SK-N-SH (cell line): ENCODE results near the gene PLRG1. TPM values are rescaled to one million over a fixed set of nuclear protein-coding genes. Genes with fewer than 3 reads are reported as not detected.

ENCODE experiments used
- CTCF ChIA-PET: fragments of 300-600, 350-600 bp; formaldehyde crosslinking; extraction: SDS; loops from one replicate; lab custom pipeline; 2021; lab: Yijun Ruan, JAX
- POLR2A ChIA-PET: fragments of 350-600 bp; sonication (Branson Sonifier 250); formaldehyde crosslinking; extraction: SDS; loops from one replicate; lab custom pipeline; 2020; ENCODE audit warnings: antibody characterized with exemption, inconsistent platforms; lab: Yijun Ruan, JAX
- DNase-seq: peaks from one replicate; pipeline ENCODE4 v3.0.0; 2012
- H2AFZ ChIP-seq: fragments of 200-600 bp; sonication (generic); 2 replicates; pipeline ENCODE4 v1.8.1; 2016; ENCODE audit warnings: antibody characterized with exemption, mild to moderate bottlenecking, low read depth
- H3F3A ChIP-seq: fragments of 200-600 bp; sonication (generic); replicated peaks from 2 replicates; pipeline ENCODE3; 2016; ENCODE audit warnings: antibody characterized with exemption, mild to moderate bottlenecking; ENCODE audit not compliant: insufficient read depth
- H3K27ac ChIP-seq, 2 experiments: fragments of 200-500 bp in 1 of 2; fragments of 200-600 bp in 1 of 2; sonication (Bioruptor generic) in 1 of 2; sonication (generic), shearing (Covaris generic) in 1 of 2; 2 replicates each; pipeline versions ENCODE4 v1.5.1 to v1.6.1; 2014 to 2016; ENCODE audit warnings: low read depth in 2 of 2, inconsistent platforms in 1 of 2, low read length in 1 of 2, mild to moderate bottlenecking in 1 of 2, mixed read lengths in 1 of 2
- H3K27me3 ChIP-seq: fragments of 200-600 bp; sonication (generic), shearing (Covaris generic); 2 replicates; pipeline ENCODE4 v1.6.1; 2016; ENCODE audit warnings: mixed run types; ENCODE audit not compliant: insufficient read depth
- H3K36me3 ChIP-seq, 2 experiments: fragments of 200-500 bp in 1 of 2; fragments of 200-600 bp in 1 of 2; sonication (Bioruptor generic) in 1 of 2; sonication (generic) in 1 of 2; replicated peaks in 1 of 2; 2 replicates each; pipeline versions ENCODE3 to v1.5.1; 2014 to 2016; ENCODE audit warnings: low read length in 1 of 2, mild to moderate bottlenecking in 1 of 2; ENCODE audit not compliant: insufficient read depth in 2 of 2, control insufficient read depth in 1 of 2
- H3K4me1 ChIP-seq, 2 experiments: fragments of 200-500 bp in 1 of 2; fragments of 200-600 bp in 1 of 2; sonication (Bioruptor generic) in 1 of 2; sonication (generic), shearing (Covaris generic) in 1 of 2; 2 replicates each; pipeline versions ENCODE4 v1.5.1 to v1.6.1; 2014 to 2016; ENCODE audit warnings: low read depth in 1 of 2, low read length in 1 of 2, mixed run types in 1 of 2; ENCODE audit not compliant: insufficient read depth in 2 of 2, control insufficient read depth in 1 of 2
- H3K4me2 ChIP-seq: fragments of 200-600 bp; sonication (generic), shearing (Covaris generic); 2 replicates; pipeline ENCODE4 v1.6.1; 2017; ENCODE audit warnings: mixed run types
- H3K4me3 ChIP-seq, 2 experiments: fragments of 200-500 bp in 1 of 2; fragments of 200-600 bp in 1 of 2; sonication (Bioruptor generic) in 1 of 2; sonication (generic), shearing (Covaris generic) in 1 of 2; 2 replicates each; pipeline versions ENCODE4 v1.5.1 to v1.8.1; 2014 to 2016; ENCODE audit warnings: low read depth in 2 of 2, inconsistent platforms in 1 of 2, low read length in 1 of 2, mild to moderate bottlenecking in 1 of 2, mixed read lengths in 1 of 2, moderate library complexity in 1 of 2
- H3K79me2 ChIP-seq: fragments of 200-600 bp; sonication (generic); 2 replicates; pipeline ENCODE4 v1.8.1; 2017; ENCODE audit warnings: mild to moderate bottlenecking; ENCODE audit not compliant: insufficient read depth
- H3K9ac ChIP-seq: fragments of 200-600 bp; sonication (generic); 2 replicates; pipeline ENCODE4 v1.6.1; 2017; ENCODE audit warnings: mixed run types
- H3K9me2 ChIP-seq: fragments of 200-600 bp; sonication (generic); 2 replicates; pipeline ENCODE4 v1.6.1; 2017; ENCODE audit warnings: mixed run types
- H3K9me3 ChIP-seq: fragments of 200-600 bp; sonication (generic); 2 replicates; pipeline ENCODE4 v1.6.1; 2017; ENCODE audit warnings: mixed run types, mild to moderate bottlenecking, moderate library complexity
- H4K20me1 ChIP-seq: fragments of 200-600 bp; sonication (generic); 2 replicates; pipeline ENCODE4 v1.6.1; 2017; ENCODE audit warnings: mild to moderate bottlenecking, mixed run types; ENCODE audit not compliant: insufficient read depth
- CHD2 ChIP-seq: fragments of 150-350 bp; IDR thresholded peaks from 2 replicates; pipeline ENCODE4 v1.6.1; 2018; ENCODE audit warnings: low read length; ENCODE audit not compliant: partially characterized antibody
- FOXJ3 ChIP-seq: sonication (generic); formaldehyde crosslinking; IDR thresholded peaks from 2 replicates; pipeline ENCODE4 v1.5.1; 2020; ENCODE audit warnings: mild to moderate bottlenecking, missing genetic modification reagents
- FOXM1 ChIP-seq: IDR thresholded peaks from 2 replicates; pipeline ENCODE4 v1.4.0; 2012; ENCODE audit warnings: low read depth, mild to moderate bottlenecking
- MEF2A ChIP-seq: IDR thresholded peaks from 2 replicates; pipeline ENCODE4 v1.4.0; 2012; ENCODE audit warnings: low read depth, borderline replicate concordance
- MXI1 ChIP-seq: IDR thresholded peaks from 2 replicates; pipeline ENCODE4 v1.6.1; 2012; ENCODE audit warnings: mild to moderate bottlenecking, low read depth, low read length, improper control_type of control experiment
- NFIC ChIP-seq: IDR thresholded peaks from 2 replicates; pipeline ENCODE4 v1.4.0; 2012; ENCODE audit warnings: borderline replicate concordance
- NRF1 ChIP-seq: IDR thresholded peaks from 2 replicates; pipeline ENCODE4 v1.6.1; 2012; ENCODE audit warnings: low read depth, mild to moderate bottlenecking, low read length
- POLR2AphosphoS5 ChIP-seq: IDR thresholded peaks from 2 replicates; pipeline ENCODE4 v1.6.1; 2012; ENCODE audit warnings: low read depth, low read length
- RXRA ChIP-seq: IDR thresholded peaks from 2 replicates; pipeline ENCODE4 v1.4.0; 2012; ENCODE audit warnings: low read depth, mild to moderate bottlenecking, borderline replicate concordance
- TEAD4 ChIP-seq: IDR thresholded peaks from 2 replicates; pipeline ENCODE4 v1.4.0; 2012; ENCODE audit warnings: mild to moderate bottlenecking, borderline replicate concordance; ENCODE audit not compliant: insufficient read depth
- YY1 ChIP-seq: IDR thresholded peaks from 2 replicates; pipeline ENCODE4 v1.4.0; 2012; ENCODE audit warnings: low read depth, mild to moderate bottlenecking
- WGBS: methylation state at CpG from one replicate; pipeline ENCODE4 v1.1.6; 2017; ENCODE audit warnings: low lambda C conversion rate; 5-methylcytosine and 5-hydroxymethylcytosine counted together
- polyA plus RNA-seq, 3 experiments: library from polyadenylated mRNA; depleted of rRNA; stranded (reverse); fragments of >200 nt; gene quantifications; 2 replicates each; pipeline ENCODE4 v1.2.3, GENCODE V29; 2012
- TF ChIP-seq, protein P1 (sequence below): IDR thresholded peaks from 2 replicates; pipeline ENCODE4; 2012
- TF ChIP-seq, protein P2 (sequence below): IDR thresholded peaks from 2 replicates; pipeline ENCODE4 v1.4.0; 2012; ENCODE audit warnings: low read depth, borderline replicate concordance
- TF ChIP-seq, protein P3 (sequence below): fragments of 150-350 bp; IDR thresholded peaks from 2 replicates; pipeline ENCODE4 v1.6.1; 2017; ENCODE audit warnings: antibody characterized with exemption, low read length, low read depth, borderline replicate concordance
- TF ChIP-seq, protein P4 (sequence below): fragments of 200-600 bp; sonication (generic); IDR thresholded peaks from 2 replicates; pipeline ENCODE4 v1.6.1; 2017; ENCODE audit warnings: antibody characterized with exemption, mild to moderate bottlenecking, moderate library complexity
- TF ChIP-seq, protein P5 (sequence below): fragments of 150-350 bp; IDR thresholded peaks from 2 replicates; pipeline ENCODE4 v1.6.1; 2016; ENCODE audit warnings: mild to moderate bottlenecking, low read depth, low read length

PLRG1 gene
- polyA plus RNA-seq, 1 of the 3 experiments (the other 2 are of a cell fraction) = 64.8 TPM

DNA sequence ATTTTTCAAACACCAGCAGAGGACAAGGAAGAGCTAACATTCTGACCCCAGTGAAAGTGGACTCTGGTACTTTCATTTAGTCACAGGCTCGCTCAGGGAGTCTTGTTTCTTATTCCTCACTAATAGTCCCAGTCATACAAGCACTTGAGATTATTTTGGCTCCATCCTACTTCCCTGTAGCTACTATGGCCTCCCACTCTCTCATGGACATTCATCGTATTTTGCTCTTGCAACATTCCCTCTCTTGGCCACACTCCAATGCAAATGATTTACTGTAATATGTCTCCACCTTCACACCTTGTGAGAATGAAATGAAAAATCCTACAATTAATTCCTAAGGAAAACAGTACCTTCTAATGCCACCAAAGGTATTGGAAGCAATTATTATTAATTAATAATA is 21.3 kb downstream of the PLRG1 start:
- no peak overlapping the region for H3K4me3 ChIP-seq
- POLR2A ChIA-PET = no interaction called here
- WGBS = 2% methylated on average over 2 of the region's 2 CpGs

More for the DNA sequence above, 21.3 kb downstream of the PLRG1 start:
- Histone ChIP-seq H3F3A (peaks cover 5% of the 10 kb centered on the region), H3K4me1 (0 out of 4 replicates have a peak, but pooled peaks cover 0 to 6% of the 10 kb centered on the region in 2 experiments), H3K9me2 (no peaks in the 10 kb centered on the region), H3K9ac (no peak overlapping the region)
- TF ChIP-seq, protein P1, sequence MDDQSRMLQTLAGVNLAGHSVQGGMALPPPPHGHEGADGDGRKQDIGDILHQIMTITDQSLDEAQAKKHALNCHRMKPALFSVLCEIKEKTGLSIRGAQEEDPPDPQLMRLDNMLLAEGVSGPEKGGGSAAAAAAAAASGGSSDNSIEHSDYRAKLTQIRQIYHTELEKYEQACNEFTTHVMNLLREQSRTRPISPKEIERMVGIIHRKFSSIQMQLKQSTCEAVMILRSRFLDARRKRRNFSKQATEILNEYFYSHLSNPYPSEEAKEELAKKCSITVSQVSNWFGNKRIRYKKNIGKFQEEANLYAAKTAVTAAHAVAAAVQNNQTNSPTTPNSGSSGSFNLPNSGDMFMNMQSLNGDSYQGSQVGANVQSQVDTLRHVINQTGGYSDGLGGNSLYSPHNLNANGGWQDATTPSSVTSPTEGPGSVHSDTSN = no peak
- TF ChIP-seq RXRA = no peak
- TF ChIP-seq NFIC = no peak
- TF ChIP-seq FOXJ3 (CRISPR knock-in tag) = no peak
- TF ChIP-seq MXI1 = no peak
- TF ChIP-seq NRF1 = no peak
- no peak for TF ChIP-seq YY1
- no peak for TF ChIP-seq TEAD4
- no peak for TF ChIP-seq MEF2A
- TF ChIP-seq CHD2 = no peak
- no peak for TF ChIP-seq POLR2AphosphoS5
- no peak for TF ChIP-seq FOXM1
- TF ChIP-seq, protein P2, sequence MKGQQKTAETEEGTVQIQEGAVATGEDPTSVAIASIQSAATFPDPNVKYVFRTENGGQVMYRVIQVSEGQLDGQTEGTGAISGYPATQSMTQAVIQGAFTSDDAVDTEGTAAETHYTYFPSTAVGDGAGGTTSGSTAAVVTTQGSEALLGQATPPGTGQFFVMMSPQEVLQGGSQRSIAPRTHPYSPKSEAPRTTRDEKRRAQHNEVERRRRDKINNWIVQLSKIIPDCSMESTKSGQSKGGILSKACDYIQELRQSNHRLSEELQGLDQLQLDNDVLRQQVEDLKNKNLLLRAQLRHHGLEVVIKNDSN = no peak
- TF ChIP-seq, protein P3, sequence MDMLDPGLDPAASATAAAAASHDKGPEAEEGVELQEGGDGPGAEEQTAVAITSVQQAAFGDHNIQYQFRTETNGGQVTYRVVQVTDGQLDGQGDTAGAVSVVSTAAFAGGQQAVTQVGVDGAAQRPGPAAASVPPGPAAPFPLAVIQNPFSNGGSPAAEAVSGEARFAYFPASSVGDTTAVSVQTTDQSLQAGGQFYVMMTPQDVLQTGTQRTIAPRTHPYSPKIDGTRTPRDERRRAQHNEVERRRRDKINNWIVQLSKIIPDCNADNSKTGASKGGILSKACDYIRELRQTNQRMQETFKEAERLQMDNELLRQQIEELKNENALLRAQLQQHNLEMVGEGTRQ = no peak
- TF ChIP-seq, protein P4, sequence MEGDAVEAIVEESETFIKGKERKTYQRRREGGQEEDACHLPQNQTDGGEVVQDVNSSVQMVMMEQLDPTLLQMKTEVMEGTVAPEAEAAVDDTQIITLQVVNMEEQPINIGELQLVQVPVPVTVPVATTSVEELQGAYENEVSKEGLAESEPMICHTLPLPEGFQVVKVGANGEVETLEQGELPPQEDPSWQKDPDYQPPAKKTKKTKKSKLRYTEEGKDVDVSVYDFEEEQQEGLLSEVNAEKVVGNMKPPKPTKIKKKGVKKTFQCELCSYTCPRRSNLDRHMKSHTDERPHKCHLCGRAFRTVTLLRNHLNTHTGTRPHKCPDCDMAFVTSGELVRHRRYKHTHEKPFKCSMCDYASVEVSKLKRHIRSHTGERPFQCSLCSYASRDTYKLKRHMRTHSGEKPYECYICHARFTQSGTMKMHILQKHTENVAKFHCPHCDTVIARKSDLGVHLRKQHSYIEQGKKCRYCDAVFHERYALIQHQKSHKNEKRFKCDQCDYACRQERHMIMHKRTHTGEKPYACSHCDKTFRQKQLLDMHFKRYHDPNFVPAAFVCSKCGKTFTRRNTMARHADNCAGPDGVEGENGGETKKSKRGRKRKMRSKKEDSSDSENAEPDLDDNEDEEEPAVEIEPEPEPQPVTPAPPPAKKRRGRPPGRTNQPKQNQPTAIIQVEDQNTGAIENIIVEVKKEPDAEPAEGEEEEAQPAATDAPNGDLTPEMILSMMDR = no peak
- TF ChIP-seq, protein P5, sequence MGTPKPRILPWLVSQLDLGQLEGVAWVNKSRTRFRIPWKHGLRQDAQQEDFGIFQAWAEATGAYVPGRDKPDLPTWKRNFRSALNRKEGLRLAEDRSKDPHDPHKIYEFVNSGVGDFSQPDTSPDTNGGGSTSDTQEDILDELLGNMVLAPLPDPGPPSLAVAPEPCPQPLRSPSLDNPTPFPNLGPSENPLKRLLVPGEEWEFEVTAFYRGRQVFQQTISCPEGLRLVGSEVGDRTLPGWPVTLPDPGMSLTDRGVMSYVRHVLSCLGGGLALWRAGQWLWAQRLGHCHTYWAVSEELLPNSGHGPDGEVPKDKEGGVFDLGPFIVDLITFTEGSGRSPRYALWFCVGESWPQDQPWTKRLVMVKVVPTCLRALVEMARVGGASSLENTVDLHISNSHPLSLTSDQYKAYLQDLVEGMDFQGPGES = no peak
- TF ChIP-seq, all 33 proteins: peak for 0
- CTCF ChIA-PET = interaction anchor here (0.7 to 1.1 kb wide), 4 partner anchors 20 to 116 kb away, joined by 3 read pairs; no protein-coding TSS in a partner anchor
- peaks cover 12% of the 10 kb centered on the region for H3K27me3 ChIP-seq
- H3K9me3 ChIP-seq = no peaks in the 10 kb centered on the region
- no peaks in the 10 kb centered on the region for H3K79me2 ChIP-seq
- H3K4me2 ChIP-seq = no peak overlapping the region
- no peak for DNase-seq
- H3K36me3 ChIP-seq = no peaks in the 10 kb centered on the region
- H3K27ac ChIP-seq = no peak overlapping the region
- H4K20me1 ChIP-seq = no peaks in the 10 kb centered on the region
- H2AFZ ChIP-seq = no peak overlapping the region
